ENCODE results near the gene UGT3A1. TPM values are rescaled to one million over a fixed set of nuclear protein-coding genes. Genes with fewer than 3 reads are reported as not detected.

The UGT3A1 gene
- total RNA-seq, 1 experiment from 2014 or later: not detected

DNA sequence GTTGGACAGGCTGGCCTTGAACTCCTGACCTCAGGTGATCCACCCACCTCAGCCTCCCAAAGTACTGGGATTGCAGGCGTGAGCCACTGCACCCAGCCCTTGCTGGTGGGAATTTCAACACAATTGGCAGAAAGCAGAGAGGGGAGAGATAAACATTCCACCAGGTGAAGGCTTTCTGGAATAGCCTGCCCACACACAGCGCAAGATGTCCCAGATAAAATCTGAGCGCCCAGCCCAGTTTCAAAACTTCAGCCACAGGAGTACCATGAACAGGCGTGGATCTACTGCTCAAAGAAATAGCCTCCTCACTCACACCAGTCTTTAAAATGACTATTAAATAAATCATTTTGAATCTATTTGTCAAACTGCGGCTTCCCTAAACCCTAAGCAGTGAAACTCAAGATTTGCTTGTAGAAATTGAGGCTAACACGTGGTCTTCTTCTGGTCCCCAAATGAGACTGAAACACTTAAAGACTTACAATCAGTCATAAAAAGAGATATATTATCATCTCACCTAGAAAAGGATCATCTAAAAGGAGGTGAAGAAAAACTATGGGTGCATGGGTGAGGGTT, 87.5 kb downstream of the UGT3A1 start:
- Histone ChIP-seq H3K27ac (ENCODE audit: low read depth, low read length) (no peak overlapping the region), H3K79me2 (ENCODE audit: insufficient read depth, low read length) (no peaks in the 10 kb centered on the region), H3K4me2 (ENCODE audit: low read length) (no peak overlapping the region), H2AFZ (ENCODE audit: low read depth, low read length, poor library complexity, severe bottlenecking) (no peak overlapping the region), H3K27me3 (ENCODE audit: insufficient read depth, low read length) (peaks cover 11% of the 10 kb centered on the region), H3K9ac (ENCODE audit: low read length) (no peak overlapping the region), H3K36me3 (ENCODE audit: control insufficient read depth in 1 of 2, insufficient read depth in 2 of 2, low read length in 2 of 2) (no peaks in the 10 kb centered on the region), H3K4me3 (replicated peaks in 1 of 2; ENCODE audit: low read depth in 1 of 2, low read length in 2 of 2) (no peak overlapping the region), H3K4me1 (ENCODE audit: control insufficient read depth in 1 of 2, insufficient read depth in 2 of 2, low read length in 2 of 2) (no peaks in the 10 kb centered on the region), H4K20me1 (ENCODE audit: insufficient read depth) (no peaks in the 10 kb centered on the region), H3K9me3 (ENCODE audit: control insufficient read depth in 1 of 2, insufficient read depth in 1 of 2, low read depth in 1 of 2, low read length in 2 of 2) (no peaks in the 10 kb centered on the region), H3K9me2 (ENCODE audit: insufficient read depth) (no peaks in the 10 kb centered on the region)
- no peak for ATAC-seq
- CTCF ChIA-PET: no interaction called here
- no TSS peak for BruUV-seq (replicated peaks)
- DNase-seq (ENCODE audit: low read depth, low spot score): no peak
- POLR2A ChIA-PET: no interaction called here
- intact Hi-C loops (cut with micrococcal nuclease): no loop called here
- RAD21 ChIA-PET (ENCODE audit: low non-redundant PET in 1 of 2, low total read pairs in 2 of 2, uncharacterized antibody in 2 of 2, unreplicated experiment in 2 of 2): no interaction called here
- TF ChIP-seq ATF3 (IDR thresholded peaks at IDR 0.05) (no peak), FOSL1 (IDR thresholded peaks at IDR 0.05; ENCODE audit: low read depth) (no peak), YY1 (IDR thresholded peaks at IDR 0.05; ENCODE audit: extremely low read depth, insufficient replicate concordance, low read depth, low read length) (no peak), POLR2A (IDR thresholded peaks at IDR 0.05; ENCODE audit: borderline replicate concordance, extremely low read depth, insufficient read depth, insufficient read length) (no peak), EZH2phosphoT487 (IDR thresholded peaks at IDR 0.05; ENCODE audit: borderline replicate concordance) (no peak), CBX3 (IDR thresholded peaks at IDR 0.05; ENCODE audit: low read depth) (no peak), SP1 (IDR thresholded peaks at IDR 0.05; ENCODE audit: low read depth) (no peak), ZFX (IDR thresholded peaks at IDR 0.05) (no peak), ELF1 (IDR thresholded peaks at IDR 0.05; ENCODE audit: borderline replicate concordance, low read depth) (no peak), CEBPB (IDR thresholded peaks at IDR 0.05; ENCODE audit: low read depth) (no peak), SIN3A (IDR thresholded peaks at IDR 0.05; ENCODE audit: low read depth) (no peak), POLR2AphosphoS5 (IDR thresholded peaks at IDR 0.05; ENCODE audit: low read depth, low read length) (no peak), EZH2 (IDR thresholded peaks at IDR 0.05) (no peak), EGR1 (IDR thresholded peaks at IDR 0.05; ENCODE audit: low read depth) (no peak)
- TF ChIP-seq, protein P1, sequence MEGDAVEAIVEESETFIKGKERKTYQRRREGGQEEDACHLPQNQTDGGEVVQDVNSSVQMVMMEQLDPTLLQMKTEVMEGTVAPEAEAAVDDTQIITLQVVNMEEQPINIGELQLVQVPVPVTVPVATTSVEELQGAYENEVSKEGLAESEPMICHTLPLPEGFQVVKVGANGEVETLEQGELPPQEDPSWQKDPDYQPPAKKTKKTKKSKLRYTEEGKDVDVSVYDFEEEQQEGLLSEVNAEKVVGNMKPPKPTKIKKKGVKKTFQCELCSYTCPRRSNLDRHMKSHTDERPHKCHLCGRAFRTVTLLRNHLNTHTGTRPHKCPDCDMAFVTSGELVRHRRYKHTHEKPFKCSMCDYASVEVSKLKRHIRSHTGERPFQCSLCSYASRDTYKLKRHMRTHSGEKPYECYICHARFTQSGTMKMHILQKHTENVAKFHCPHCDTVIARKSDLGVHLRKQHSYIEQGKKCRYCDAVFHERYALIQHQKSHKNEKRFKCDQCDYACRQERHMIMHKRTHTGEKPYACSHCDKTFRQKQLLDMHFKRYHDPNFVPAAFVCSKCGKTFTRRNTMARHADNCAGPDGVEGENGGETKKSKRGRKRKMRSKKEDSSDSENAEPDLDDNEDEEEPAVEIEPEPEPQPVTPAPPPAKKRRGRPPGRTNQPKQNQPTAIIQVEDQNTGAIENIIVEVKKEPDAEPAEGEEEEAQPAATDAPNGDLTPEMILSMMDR (IDR thresholded peaks at IDR 0.05 in 2 of 3, conservative IDR thresholded peaks at IDR 0.05 in 1 of 3; ENCODE audit: borderline replicate concordance in 1 of 3, insufficient read depth in 1 of 3, low read depth in 2 of 3, low read length in 2 of 3): no peak
- TF ChIP-seq, protein P2, sequence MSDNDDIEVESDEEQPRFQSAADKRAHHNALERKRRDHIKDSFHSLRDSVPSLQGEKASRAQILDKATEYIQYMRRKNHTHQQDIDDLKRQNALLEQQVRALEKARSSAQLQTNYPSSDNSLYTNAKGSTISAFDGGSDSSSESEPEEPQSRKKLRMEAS (IDR thresholded peaks at IDR 0.05): no peak
- TF ChIP-seq, protein P3, sequence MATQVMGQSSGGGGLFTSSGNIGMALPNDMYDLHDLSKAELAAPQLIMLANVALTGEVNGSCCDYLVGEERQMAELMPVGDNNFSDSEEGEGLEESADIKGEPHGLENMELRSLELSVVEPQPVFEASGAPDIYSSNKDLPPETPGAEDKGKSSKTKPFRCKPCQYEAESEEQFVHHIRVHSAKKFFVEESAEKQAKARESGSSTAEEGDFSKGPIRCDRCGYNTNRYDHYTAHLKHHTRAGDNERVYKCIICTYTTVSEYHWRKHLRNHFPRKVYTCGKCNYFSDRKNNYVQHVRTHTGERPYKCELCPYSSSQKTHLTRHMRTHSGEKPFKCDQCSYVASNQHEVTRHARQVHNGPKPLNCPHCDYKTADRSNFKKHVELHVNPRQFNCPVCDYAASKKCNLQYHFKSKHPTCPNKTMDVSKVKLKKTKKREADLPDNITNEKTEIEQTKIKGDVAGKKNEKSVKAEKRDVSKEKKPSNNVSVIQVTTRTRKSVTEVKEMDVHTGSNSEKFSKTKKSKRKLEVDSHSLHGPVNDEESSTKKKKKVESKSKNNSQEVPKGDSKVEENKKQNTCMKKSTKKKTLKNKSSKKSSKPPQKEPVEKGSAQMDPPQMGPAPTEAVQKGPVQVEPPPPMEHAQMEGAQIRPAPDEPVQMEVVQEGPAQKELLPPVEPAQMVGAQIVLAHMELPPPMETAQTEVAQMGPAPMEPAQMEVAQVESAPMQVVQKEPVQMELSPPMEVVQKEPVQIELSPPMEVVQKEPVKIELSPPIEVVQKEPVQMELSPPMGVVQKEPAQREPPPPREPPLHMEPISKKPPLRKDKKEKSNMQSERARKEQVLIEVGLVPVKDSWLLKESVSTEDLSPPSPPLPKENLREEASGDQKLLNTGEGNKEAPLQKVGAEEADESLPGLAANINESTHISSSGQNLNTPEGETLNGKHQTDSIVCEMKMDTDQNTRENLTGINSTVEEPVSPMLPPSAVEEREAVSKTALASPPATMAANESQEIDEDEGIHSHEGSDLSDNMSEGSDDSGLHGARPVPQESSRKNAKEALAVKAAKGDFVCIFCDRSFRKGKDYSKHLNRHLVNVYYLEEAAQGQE (IDR thresholded peaks at IDR 0.05; ENCODE audit: low read depth): no peak
